ENCODE results near the gene APP.

- no peak for TF ChIP-seq CTCF (IDR thresholded peaks at IDR 0.05)
- no peak for TF ChIP-seq POLR2A (IDR thresholded peaks at IDR 0.05)
These were observed 307.5 kb downstream of the APP start for GRCh38 chr21:25863031-25863430.
